ENCODE measurements around the gene ZCWPW2.

Gene ZCWPW2

DNA sequence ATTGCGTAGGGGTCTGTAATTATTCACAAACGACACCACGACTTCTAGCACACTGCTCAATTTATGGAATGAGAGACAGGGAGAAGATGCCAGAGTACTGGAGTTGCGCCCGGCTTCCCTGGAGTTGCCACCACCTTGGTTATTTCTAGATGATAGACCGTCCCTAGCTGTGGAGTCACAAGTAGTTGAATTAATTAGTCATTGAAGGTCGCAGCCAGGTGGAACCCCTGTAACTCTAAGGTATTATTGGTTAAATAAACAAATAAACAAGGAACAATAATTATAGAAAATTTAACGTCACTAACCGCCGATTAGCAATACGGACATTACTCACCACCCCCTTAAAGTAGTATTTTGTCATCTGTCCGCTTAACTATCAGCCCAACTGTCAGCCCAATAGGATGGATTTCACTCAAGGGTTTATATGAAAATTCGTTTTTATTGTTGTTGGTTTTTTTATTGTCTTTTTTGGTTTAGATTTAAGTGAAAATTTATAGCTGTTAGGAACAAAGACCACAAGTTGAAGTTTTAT, 1.0 kb downstream of the ZCWPW2 start:
- DNase-seq (ENCODE audit: insufficient read length, low spot score) (no peak), FAIRE-seq (no peak)

- FAIRE-seq (no peak), DNase-seq (ENCODE audit: insufficient read length, low spot score) (no peak)
These were observed 27.9 kb downstream of the ZCWPW2 start for GRCh38 chr3:28376424-28376823.

- DNase-seq (ENCODE audit: insufficient read length, low spot score) (no peak), FAIRE-seq (no peak)
These were observed 37.5 kb downstream of the ZCWPW2 start for GRCh38 chr3:28386049-28386448.

DNA sequence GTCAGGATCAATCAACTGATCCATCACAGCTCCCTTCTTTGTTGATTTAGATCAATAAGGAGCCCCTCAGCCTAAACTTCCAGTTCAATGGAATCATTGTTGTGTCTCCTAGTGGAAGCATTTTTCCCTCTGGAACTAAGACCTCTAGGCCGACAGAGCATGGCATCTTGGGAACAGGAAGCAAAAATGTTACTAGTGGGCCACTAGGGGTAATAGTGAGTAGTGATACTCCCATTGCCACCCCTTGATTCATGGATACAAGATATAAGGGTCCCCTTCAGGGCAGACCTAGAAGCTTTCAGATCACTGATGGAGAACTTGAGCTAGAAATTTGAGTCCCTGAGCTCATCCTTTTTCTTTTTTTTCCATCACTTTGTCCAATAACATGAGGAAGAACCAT, 40.5 kb downstream of the ZCWPW2 start:
- FAIRE-seq (no peak), DNase-seq (ENCODE audit: insufficient read length, low spot score) (no peak)

- FAIRE-seq (no peak), DNase-seq (ENCODE audit: insufficient read length, low spot score) (no peak)
These were observed 50.7 kb downstream of the ZCWPW2 start for GRCh38 chr3:28399206-28399605.

GRCh38 chr3:28406241-28406640, 57.7 kb downstream of the ZCWPW2 start:
- DNase-seq (ENCODE audit: insufficient read length, low spot score) (no peak), FAIRE-seq (no peak)

DNA sequence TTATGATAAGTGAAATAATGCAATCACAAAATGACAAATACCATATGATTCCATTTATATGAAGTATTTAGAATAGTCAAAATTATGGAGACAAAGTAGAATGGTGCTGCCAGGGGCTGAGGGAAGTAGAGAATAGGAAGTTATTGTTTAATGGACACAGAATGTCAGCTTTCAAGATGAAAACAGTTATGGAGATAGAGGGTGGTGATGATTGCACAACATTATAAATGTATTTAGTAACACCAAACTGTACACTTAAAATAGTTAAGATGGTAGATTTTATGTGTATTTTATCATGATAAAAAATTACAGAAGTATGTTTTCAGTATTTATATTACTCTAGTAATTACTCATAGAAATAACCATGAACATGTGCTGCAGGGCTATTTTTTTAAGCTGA, 100.9 kb downstream of the ZCWPW2 start:
- FAIRE-seq: no peak
- DNase-seq (ENCODE audit: insufficient read length, low spot score): no peak

- FAIRE-seq (no peak), DNase-seq (ENCODE audit: insufficient read length, low spot score) (no peak)
These were observed 114.3 kb downstream of the ZCWPW2 start for GRCh38 chr3:28462866-28463265.

DNA sequence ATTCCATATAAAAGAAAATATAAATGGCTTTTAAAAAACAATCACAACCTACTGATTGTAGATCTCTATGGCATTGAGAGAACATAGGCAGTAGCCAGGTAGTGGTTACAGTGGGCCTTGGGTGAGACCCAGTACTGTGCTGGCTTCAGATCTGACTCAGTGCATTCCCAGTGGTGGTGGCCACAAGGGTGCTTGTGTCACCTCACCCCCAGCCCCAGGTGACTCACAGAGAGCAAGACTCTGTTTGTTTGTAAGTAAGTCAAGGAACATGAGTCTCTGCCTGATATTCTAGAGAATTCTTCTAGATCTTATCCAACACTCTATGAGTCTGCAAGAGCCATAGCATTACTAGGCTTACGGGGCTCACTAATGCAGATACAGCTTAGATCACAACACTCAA, 118.9 kb downstream of the ZCWPW2 start:
- DNase-seq (ENCODE audit: insufficient read length, low spot score) (no peak), FAIRE-seq (no peak)

DNA sequence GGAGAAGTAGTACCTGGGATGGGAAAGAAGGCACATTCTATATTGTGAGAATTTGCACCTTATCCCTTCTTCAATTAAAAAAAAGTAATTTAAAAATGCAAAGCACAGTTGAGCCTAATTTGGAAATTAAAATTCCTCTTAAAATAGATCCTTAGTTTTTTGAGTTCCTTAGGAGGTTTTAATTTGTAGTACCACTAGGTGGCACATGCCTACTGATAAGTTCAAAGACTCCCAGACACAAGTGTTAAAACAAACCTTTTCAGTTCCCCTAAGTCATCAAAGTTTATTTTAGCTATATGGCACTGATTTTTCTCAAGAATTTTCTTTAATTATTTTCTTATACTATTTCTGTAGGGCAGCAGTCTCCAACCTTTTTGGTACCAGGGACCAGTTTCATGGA, 127.7 kb downstream of the ZCWPW2 start:
- no peak for FAIRE-seq
- peak; percentile 21 for DNase-seq (ENCODE audit: insufficient read length, low spot score)

DNA sequence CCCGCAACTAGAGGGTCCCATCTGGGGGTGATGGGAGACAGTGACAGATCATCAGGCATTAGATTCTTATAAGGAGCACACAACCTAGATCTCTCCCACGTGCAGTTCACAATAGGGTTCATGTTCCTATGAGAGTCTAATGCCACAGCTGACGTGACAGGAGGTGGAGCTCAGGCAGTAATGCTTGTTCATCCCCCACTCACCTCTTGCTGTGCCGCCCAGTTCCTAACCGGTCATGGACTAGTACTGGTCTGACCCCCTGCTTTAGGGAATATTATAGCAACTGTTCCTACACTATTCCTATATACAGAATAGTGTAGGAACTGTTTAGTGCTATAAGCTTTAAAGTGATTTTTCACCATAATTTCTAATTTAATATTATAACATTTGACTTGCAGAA, 128.2 kb downstream of the ZCWPW2 start:
- DNase-seq (ENCODE audit: insufficient read length, low spot score): no peak
- FAIRE-seq: no peak

- no peak for DNase-seq (ENCODE audit: insufficient read length, low spot score)
- FAIRE-seq: no peak
These were observed 136.6 kb downstream of the ZCWPW2 start for GRCh38 chr3:28485164-28485563.

DNA sequence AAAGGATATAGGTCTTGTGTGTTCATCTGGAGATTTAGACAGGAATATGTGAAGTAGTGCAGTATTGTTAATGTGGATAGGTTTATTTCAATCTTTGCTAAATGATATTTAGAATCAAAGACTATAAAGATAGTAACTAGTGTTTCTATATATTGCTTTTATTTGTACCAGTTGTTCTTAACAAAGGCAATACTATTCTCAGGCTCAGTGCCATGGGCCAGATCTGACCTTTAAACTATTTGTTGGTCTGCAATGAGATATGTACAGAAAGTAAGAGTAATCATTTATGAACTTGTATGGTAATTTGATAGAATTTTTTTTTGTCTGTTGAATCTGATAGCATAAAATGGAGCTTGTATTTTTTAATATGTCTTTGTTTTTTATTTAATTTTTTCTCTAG, 146.8 kb downstream of the ZCWPW2 start:
- no peak for FAIRE-seq
- no peak for DNase-seq (ENCODE audit: insufficient read length, low spot score)

DNA sequence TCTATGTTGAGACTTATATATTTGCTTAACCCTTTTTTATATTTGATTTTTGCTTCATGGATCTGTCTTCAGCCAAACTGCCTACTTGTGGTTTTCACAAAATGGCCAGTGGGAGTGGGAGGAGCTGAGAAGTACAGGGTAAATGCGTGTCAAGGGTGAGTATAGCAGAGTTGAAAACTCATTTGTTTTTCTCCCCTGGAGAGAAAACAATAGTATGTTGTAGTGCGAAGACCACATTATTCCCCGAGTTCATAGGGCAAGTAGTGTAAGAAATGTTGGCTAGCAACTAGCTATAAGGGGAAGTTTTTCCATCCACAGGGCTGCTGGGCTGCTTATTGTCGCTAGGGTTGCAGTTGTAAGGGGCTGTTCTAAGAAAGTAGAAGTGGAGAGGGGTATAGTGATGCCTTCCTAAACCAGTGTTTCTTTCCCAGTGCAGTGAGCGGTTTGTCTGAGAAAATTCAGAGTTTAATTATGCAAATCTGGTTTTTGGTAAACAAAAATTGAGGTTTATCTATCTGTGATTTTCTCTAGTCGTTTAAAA, 153.9 kb downstream of the ZCWPW2 start:
- no peak for DNase-seq (ENCODE audit: insufficient read length, low spot score)
- no peak for FAIRE-seq

DNA sequence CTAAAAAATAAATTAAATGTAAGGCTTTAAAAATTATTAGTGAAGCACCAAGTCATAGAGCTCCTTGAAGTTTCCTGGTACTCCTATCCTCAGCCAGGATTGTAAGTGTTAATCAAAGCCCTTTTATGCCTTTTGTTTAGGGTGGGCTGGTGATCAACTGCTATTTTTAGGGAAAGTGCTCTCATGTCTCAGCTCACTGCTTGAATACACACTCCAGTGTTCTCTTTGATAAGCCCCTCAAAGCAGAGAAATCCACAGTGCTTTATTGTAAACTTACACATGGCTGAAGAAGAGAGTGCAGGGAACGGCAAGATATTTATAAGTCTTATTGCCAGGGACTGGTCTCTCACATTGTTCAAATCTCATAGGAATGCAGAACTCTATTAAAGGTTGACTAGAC, 156.5 kb downstream of the ZCWPW2 start:
- no peak for DNase-seq (ENCODE audit: insufficient read length, low spot score)
- FAIRE-seq: no peak

DNA sequence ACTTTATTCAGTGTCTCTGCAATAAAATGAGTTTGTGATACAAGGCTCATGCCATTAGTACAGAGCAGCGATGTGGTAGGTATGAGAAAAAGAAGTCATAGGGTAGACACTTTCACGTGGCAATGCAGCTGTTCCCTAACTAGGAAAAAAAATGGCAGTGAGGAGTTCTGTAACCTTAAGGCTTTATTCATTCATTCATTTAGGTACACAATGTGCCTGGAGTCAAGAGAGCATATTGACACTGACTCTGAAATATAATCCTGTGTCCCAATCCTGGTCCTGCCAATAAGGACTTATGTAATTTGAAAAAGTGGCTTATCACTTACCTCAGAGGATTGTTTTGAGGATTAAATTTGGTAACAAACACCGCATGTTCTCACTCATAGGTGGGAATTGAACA, 173.1 kb downstream of the ZCWPW2 start:
- no peak for FAIRE-seq
- no peak for DNase-seq (ENCODE audit: insufficient read length, low spot score)

DNA sequence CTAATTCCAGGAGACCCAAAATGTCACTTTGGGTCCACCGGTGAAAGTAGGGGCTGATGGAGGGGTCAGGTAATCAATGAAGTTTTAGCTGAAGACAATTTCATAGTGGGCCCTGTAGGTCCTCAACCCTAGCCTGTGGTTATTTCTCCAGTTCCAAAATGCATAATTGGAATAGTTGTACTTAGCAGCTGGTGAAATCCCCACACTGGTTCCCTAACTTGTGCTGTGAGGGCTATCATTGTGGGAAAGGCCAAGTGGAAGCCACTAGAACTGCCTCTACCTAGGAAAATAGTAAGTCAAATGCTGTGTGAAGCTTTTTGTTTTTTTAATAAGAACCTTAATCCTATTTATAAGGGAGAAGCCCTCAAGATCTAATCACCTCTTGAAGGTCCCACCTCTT, 193.8 kb downstream of the ZCWPW2 start:
- FAIRE-seq (no peak), DNase-seq (ENCODE audit: insufficient read length, low spot score) (no peak)

GRCh38 chr3:28544236-28544635, 195.7 kb downstream of the ZCWPW2 start:
- FAIRE-seq (no peak), DNase-seq (ENCODE audit: insufficient read length, low spot score) (no peak)

GRCh38 chr3:28544831-28545230, 196.3 kb downstream of the ZCWPW2 start:
- DNase-seq (ENCODE audit: insufficient read length, low spot score): no peak
- FAIRE-seq: no peak

DNA sequence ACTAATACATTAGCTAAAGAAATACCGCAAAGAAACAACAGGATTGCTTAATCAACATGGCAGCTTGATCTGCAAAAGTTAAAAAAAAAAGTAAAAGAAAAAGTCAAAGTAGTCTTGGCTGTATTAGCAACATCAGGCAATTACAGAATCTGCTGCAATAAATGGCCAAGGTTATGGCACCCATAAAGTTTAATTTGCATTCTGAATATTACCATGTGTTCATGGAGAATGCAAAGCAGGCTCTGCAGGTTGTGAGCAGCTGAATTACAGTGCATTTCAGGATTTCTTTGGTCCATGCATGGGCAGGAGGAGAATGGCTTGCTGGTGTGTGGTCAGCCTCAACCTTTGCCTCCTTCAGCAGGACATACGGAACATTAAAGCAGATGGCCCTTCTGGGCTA, 199.2 kb downstream of the ZCWPW2 start:
- no peak for FAIRE-seq
- no peak for DNase-seq (ENCODE audit: insufficient read length, low spot score)

DNA sequence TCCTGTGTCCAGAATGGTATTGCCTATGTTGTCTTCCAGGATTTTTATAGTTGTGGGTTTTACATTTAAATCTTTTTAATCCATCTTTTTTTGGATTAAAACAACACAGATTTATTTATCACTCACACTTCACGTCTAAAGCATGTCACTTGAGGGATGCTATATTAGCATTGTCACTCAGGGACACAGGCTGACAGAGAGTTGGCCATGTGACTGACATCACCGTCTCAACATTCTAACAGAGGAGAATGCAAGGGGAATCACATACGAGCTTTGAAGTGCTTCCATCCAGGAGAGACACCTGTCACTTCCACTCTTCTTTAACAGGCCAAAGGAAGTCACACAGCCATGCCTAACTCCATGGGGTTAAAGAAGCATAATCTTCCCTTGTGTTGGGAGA, 204.7 kb downstream of the ZCWPW2 start:
- no peak for DNase-seq (ENCODE audit: insufficient read length, low spot score)
- no peak for FAIRE-seq

GRCh38 chr3:28556195-28556594, 207.7 kb downstream of the ZCWPW2 start:
- FAIRE-seq: no peak

GRCh38 chr3:28564211-28564610, 215.7 kb downstream of the ZCWPW2 start:
- DNase-seq (ENCODE audit: insufficient read length, low spot score): no peak
- no peak for FAIRE-seq

More at GRCh38 chr3:28556195-28556594, 207.7 kb downstream of the ZCWPW2 start:
- DNase-seq (ENCODE audit: insufficient read length, low spot score): no peak

Data from HTR-8/SVneo (cell line).